ENCODE data around the gene GEMIN7. TPM values are rescaled to one million over a fixed set of nuclear protein-coding genes. Genes with fewer than 3 reads are reported as not detected.
"Not testable (repeated sequence)": the region's sequence is repeated elsewhere in the genome, so short reads cannot be mapped to it uniquely, and the experiment has no call there.

Gene GEMIN7
- total and polyA plus RNA-seq, 4 donors = 18.7 to 29.0 (median 22.7) TPM

DNA sequence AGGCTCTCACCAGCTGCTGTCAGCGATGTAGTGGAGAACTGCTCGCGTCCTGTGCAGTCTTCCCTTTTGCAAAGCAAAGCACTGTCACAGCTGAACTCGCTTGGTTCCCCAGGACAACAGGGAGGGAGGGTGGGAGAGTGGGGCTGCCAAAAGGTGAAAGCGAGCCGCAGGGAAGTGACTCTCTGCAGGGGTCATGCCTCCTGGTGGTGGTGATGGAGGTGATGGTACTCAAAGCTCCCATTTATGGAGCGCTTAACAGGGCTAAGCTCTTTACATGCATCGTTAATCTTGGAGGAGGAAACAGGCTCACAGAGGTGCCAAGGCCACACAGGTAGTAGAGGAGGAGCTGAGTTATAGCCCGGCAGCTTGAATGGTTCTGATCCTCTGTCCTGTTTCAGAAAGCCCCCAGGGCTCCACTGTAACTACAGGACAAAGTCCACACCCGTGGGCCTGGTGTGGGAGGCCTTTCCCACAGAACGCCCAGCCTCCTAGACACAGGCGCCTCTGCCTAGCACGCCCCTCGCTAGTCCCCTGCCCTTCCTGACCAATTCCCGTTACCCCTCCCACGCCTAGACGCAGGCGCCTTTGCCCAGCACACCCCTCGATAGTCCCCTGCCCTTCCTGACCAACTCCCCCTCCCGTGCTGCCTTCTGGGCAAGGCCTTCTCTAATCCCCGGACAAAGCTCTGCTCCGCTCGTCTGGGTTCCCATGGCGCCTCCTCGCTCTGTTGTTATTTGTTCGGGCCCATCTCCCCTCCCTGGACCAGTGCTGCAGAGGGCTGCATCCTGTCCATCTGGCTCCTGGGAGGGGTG is 24.7 kb downstream of the GEMIN7 start:
- no peak for ATAC-seq (ENCODE audit: insufficient read depth, low FRiP score)
- no peak overlapping the region for H3K27ac ChIP-seq (ENCODE audit: low read depth in 1 of 2, low read length in 1 of 2)
- TF ChIP-seq, protein P1, sequence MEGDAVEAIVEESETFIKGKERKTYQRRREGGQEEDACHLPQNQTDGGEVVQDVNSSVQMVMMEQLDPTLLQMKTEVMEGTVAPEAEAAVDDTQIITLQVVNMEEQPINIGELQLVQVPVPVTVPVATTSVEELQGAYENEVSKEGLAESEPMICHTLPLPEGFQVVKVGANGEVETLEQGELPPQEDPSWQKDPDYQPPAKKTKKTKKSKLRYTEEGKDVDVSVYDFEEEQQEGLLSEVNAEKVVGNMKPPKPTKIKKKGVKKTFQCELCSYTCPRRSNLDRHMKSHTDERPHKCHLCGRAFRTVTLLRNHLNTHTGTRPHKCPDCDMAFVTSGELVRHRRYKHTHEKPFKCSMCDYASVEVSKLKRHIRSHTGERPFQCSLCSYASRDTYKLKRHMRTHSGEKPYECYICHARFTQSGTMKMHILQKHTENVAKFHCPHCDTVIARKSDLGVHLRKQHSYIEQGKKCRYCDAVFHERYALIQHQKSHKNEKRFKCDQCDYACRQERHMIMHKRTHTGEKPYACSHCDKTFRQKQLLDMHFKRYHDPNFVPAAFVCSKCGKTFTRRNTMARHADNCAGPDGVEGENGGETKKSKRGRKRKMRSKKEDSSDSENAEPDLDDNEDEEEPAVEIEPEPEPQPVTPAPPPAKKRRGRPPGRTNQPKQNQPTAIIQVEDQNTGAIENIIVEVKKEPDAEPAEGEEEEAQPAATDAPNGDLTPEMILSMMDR (IDR thresholded peaks at IDR 0.05; ENCODE audit: control extremely low read depth, extremely low read depth) = no peak
- H3K27me3 ChIP-seq (ENCODE audit: control insufficient read depth in 3 of 3, insufficient read depth in 3 of 3, low read length in 2 of 3) = no peaks in the 10 kb centered on the region
- no peak overlapping the region for H3K9ac ChIP-seq (ENCODE audit: insufficient read depth in 1 of 2, low read length in 2 of 2)
- DNase-seq = no peak
- 55 to 57% methylated on average over 25 to 26 of the region's 26 CpGs for WGBS, 2 donors
- no peaks in the 10 kb centered on the region for H3K36me3 ChIP-seq (ENCODE audit: control insufficient read depth in 4 of 4, insufficient read depth in 4 of 4, low read length in 4 of 4)
- no peak overlapping the region for H3K4me3 ChIP-seq
- H3K4me1 ChIP-seq (ENCODE audit: control insufficient read depth in 5 of 5, insufficient read depth in 5 of 5, low read length in 5 of 5) = peaks cover 2 to 15% (median 4%) of the 10 kb centered on the region in 5 donors
- no peaks in the 10 kb centered on the region for H3K9me3 ChIP-seq (ENCODE audit: control insufficient read depth in 4 of 4, insufficient read depth in 3 of 4, low read length in 3 of 4)

DNA sequence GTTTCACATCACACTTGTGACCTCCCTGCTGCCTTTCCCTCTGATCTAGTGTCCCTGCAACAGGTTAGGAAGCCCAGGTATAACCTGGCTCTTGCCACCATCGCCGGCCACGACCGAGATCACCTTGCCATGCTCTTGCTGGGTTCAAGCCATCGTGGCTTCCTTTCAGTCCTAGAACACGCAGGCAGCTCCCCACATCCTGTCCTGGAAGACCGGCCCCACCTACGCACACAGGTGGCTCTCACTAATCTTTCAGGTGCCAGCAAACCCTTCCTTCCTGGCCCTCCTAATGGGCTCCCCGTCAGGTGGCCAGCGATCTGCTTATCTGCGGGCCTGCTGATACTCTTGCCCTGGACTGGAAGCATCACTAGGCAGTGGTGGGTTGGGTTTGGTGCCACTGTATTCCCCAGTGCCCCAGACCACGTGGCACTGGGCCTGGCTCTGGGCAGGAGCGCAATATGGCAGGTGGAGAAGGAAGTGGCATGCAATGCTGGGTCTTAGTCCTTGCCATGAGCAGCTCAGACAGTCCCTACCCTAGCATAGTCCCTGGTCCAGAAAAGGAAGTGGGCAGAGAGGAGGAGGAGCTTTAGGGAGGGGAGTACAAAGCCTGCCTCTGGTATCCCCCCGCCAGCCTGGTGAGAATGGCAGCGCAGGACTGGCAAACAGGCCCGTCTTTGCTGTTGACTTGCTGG is 25.7 kb downstream of the GEMIN7 start:
- Histone ChIP-seq H3K9ac (ENCODE audit: insufficient read depth in 1 of 2, low read length in 2 of 2) (no peak overlapping the region), H3K36me3 (ENCODE audit: control insufficient read depth in 4 of 4, insufficient read depth in 4 of 4, low read length in 4 of 4) (peaks cover 0 to 4% (median under 1%) of the 10 kb centered on the region in 4 donors), H3K27me3 (ENCODE audit: control insufficient read depth in 3 of 3, insufficient read depth in 3 of 3, low read length in 2 of 3) (no peaks in the 10 kb centered on the region), H3K27ac (ENCODE audit: low read depth in 1 of 2, low read length in 1 of 2) (no peak overlapping the region), H3K4me1 (ENCODE audit: control insufficient read depth in 5 of 5, insufficient read depth in 5 of 5, low read length in 5 of 5) (peaks cover 0 to 10% (median 2%) of the 10 kb centered on the region in 5 donors), H3K9me3 (ENCODE audit: control insufficient read depth in 4 of 4, insufficient read depth in 3 of 4, low read length in 3 of 4) (no peaks in the 10 kb centered on the region), H3K4me3 (no peak overlapping the region)
- WGBS, 2 donors = 59 to 78% methylated on average over 15 to 16 of the region's 16 CpGs
- ATAC-seq (ENCODE audit: insufficient read depth, low FRiP score) = no peak
- TF ChIP-seq, protein P1 (IDR thresholded peaks at IDR 0.05; ENCODE audit: control extremely low read depth, extremely low read depth) = no peak
- DNase-seq = no peak

DNA sequence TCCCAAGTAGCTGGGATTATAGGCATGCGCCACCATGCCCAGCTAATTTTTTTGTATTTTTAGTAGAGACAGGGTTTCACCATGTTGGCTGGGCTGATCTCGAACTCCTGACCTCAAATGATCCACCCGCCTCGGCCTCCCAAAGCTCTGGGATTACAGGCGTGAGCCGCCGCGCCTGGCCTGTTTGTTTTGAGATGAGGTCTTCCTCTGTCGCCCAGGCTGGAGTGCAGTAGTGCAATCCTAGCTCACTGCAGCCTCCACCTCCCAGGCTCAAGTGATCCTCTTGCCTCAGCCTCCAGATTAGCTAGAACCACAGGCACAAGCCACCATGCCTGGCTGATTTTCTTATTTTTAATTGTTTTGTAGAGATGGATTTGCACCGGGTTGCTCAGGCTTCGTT is 27.3 kb downstream of the GEMIN7 start:
- not testable (repeated sequence) for ATAC-seq (ENCODE audit: insufficient read depth, low FRiP score); DNase-seq; H3K4me1 ChIP-seq (ENCODE audit: control insufficient read depth in 5 of 5, insufficient read depth in 5 of 5, low read length in 5 of 5); H3K4me3 ChIP-seq; H3K9ac ChIP-seq (ENCODE audit: insufficient read depth in 1 of 2, low read length in 2 of 2); H3K9me3 ChIP-seq (ENCODE audit: control insufficient read depth in 4 of 4, insufficient read depth in 3 of 4, low read length in 3 of 4); H3K27ac ChIP-seq (ENCODE audit: low read depth in 1 of 2, low read length in 1 of 2); H3K36me3 ChIP-seq (ENCODE audit: control insufficient read depth in 4 of 4, insufficient read depth in 4 of 4, low read length in 4 of 4); H3K27me3 ChIP-seq (ENCODE audit: control insufficient read depth in 3 of 3, insufficient read depth in 3 of 3, low read length in 2 of 3)
- 94 to 96% methylated on average over 11 of the region's 11 CpGs for WGBS, 2 donors

DNA sequence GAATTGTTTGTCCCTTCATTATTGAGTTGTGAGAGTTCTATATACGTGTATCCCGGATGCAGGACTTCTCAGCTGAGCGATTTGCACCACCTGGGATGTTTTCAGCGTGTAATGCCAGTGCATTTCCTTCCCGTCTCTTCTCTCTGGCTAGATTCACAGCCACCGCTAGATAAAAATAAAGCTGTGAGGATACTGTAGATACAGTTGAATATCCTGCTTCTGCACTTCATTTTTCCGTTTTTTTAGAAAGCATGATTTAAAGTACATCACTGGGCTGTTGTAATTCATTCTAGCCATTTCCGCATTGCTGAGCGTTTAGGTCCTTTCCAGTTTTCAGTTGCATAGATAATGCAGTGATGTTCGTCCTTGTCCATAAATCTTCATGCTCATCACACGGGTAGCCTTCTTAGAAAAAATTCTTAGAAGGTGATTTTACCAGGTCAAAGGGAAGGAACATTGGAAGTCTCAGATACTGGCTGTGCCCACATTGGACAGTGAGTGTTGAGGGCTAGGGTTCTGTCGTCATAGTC is 28.6 kb downstream of the GEMIN7 start:
- ATAC-seq (ENCODE audit: insufficient read depth, low FRiP score) = no peak
- TF ChIP-seq, protein P1 (IDR thresholded peaks at IDR 0.05; ENCODE audit: control extremely low read depth, extremely low read depth) = no peak
- WGBS, 2 donors = 77 to 80% methylated on average over 12 of the region's 12 CpGs
- no peaks in the 10 kb centered on the region for H3K9me3 ChIP-seq (ENCODE audit: control insufficient read depth in 4 of 4, insufficient read depth in 3 of 4, low read length in 3 of 4)
- peaks cover 0 to 12% (median 5%) of the 10 kb centered on the region in 5 donors for H3K4me1 ChIP-seq (ENCODE audit: control insufficient read depth in 5 of 5, insufficient read depth in 5 of 5, low read length in 5 of 5)
- no peak overlapping the region for H3K4me3 ChIP-seq
- DNase-seq = peak in 1 of 3 donors; percentile 8
- H3K27me3 ChIP-seq (ENCODE audit: control insufficient read depth in 3 of 3, insufficient read depth in 3 of 3, low read length in 2 of 3) = no peaks in the 10 kb centered on the region
- H3K27ac ChIP-seq (ENCODE audit: low read depth in 1 of 2, low read length in 1 of 2) = no peak overlapping the region
- peaks cover 0 to 4% (median 2%) of the 10 kb centered on the region in 4 donors for H3K36me3 ChIP-seq (ENCODE audit: control insufficient read depth in 4 of 4, insufficient read depth in 4 of 4, low read length in 4 of 4)
- no peak overlapping the region for H3K9ac ChIP-seq (ENCODE audit: insufficient read depth in 1 of 2, low read length in 2 of 2)

Measured in lung (tissue), 12 donors.